ENCODE data around the gene RAB28. TPM values are rescaled to one million over a fixed set of nuclear protein-coding genes. Genes with fewer than 3 reads are reported as not detected.

RAB28 gene
- total RNA-seq, 1 experiment from 2014 or later = 12.1 TPM

GRCh38 chr4:13492747-13493146, 8.6 kb upstream of the RAB28 start:
- CTCF ChIA-PET = no interaction called here
- BruUV-seq (replicated peaks) = no TSS peak
- no peaks in the 10 kb centered on the region for H3K36me3 ChIP-seq (ENCODE audit: control insufficient read depth in 1 of 2, insufficient read depth in 2 of 2, low read length in 2 of 2)
- H3K27ac ChIP-seq (ENCODE audit: low read depth, low read length) = no peak overlapping the region
- no peak for TF ChIP-seq ZFX (IDR thresholded peaks at IDR 0.05)
- no peak for TF ChIP-seq CEBPB (IDR thresholded peaks at IDR 0.05; ENCODE audit: low read depth)
- TF ChIP-seq EZH2phosphoT487 (IDR thresholded peaks at IDR 0.05; ENCODE audit: borderline replicate concordance) = no peak
- no peak for TF ChIP-seq POLR2A (IDR thresholded peaks at IDR 0.05; ENCODE audit: borderline replicate concordance, extremely low read depth, insufficient read depth, insufficient read length)
- no peak for TF ChIP-seq REST (IDR thresholded peaks at IDR 0.05; ENCODE audit: low read depth)
- TF ChIP-seq CTCF (IDR thresholded peaks at IDR 0.05 in 2 of 3, conservative IDR thresholded peaks at IDR 0.05 in 1 of 3; ENCODE audit: borderline replicate concordance in 1 of 3, insufficient read depth in 1 of 3, low read depth in 2 of 3, low read length in 2 of 3) = no peak
- no peak for TF ChIP-seq SRF (IDR thresholded peaks at IDR 0.05; ENCODE audit: low read depth)
- TF ChIP-seq ELF1 (IDR thresholded peaks at IDR 0.05; ENCODE audit: borderline replicate concordance, low read depth) = no peak
- TF ChIP-seq EGR1 (IDR thresholded peaks at IDR 0.05; ENCODE audit: low read depth) = no peak
- TF ChIP-seq SP1 (IDR thresholded peaks at IDR 0.05; ENCODE audit: low read depth) = no peak
- TF ChIP-seq SIN3A (IDR thresholded peaks at IDR 0.05; ENCODE audit: low read depth) = no peak
- no peak for TF ChIP-seq POLR2AphosphoS5 (IDR thresholded peaks at IDR 0.05; ENCODE audit: low read depth, low read length)
- no peak for TF ChIP-seq EZH2 (IDR thresholded peaks at IDR 0.05)
- TF ChIP-seq ATF3 (IDR thresholded peaks at IDR 0.05) = no peak
- TF ChIP-seq CBX3 (IDR thresholded peaks at IDR 0.05; ENCODE audit: low read depth) = no peak
- no peak for TF ChIP-seq YY1 (IDR thresholded peaks at IDR 0.05; ENCODE audit: extremely low read depth, insufficient replicate concordance, low read depth, low read length)
- H3K4me2 ChIP-seq (ENCODE audit: low read length) = no peak overlapping the region
- H4K20me1 ChIP-seq (ENCODE audit: insufficient read depth) = no peaks in the 10 kb centered on the region
- no peak overlapping the region for H3K4me3 ChIP-seq (replicated peaks in 1 of 2; ENCODE audit: low read depth in 1 of 2, low read length in 2 of 2)
- H3K9ac ChIP-seq (ENCODE audit: low read length) = no peak overlapping the region
- H2AFZ ChIP-seq (ENCODE audit: low read depth, low read length, poor library complexity, severe bottlenecking) = no peak overlapping the region
- no peaks in the 10 kb centered on the region for H3K79me2 ChIP-seq (ENCODE audit: insufficient read depth, low read length)
- DNase-seq (ENCODE audit: low read depth, low spot score) (no peak), ATAC-seq (no peak)
- POLR2A ChIA-PET = no interaction called here
- H3K9me2 ChIP-seq (ENCODE audit: insufficient read depth) = no peaks in the 10 kb centered on the region
- H3K27me3 ChIP-seq (ENCODE audit: insufficient read depth, low read length) = no peaks in the 10 kb centered on the region
- no peaks in the 10 kb centered on the region for H3K4me1 ChIP-seq (ENCODE audit: control insufficient read depth in 1 of 2, insufficient read depth in 2 of 2, low read length in 2 of 2)
- H3K9me3 ChIP-seq (ENCODE audit: control insufficient read depth in 1 of 2, insufficient read depth in 1 of 2, low read depth in 1 of 2, low read length in 2 of 2) = no peaks in the 10 kb centered on the region
- intact Hi-C loops (cut with micrococcal nuclease) = no loop called here
- RAD21 ChIA-PET (ENCODE audit: low non-redundant PET in 1 of 2, low total read pairs in 2 of 2, uncharacterized antibody in 2 of 2, unreplicated experiment in 2 of 2) = no interaction called here

All from HCT116 (cell line).